Stimulated activated CD4-positive, alpha-beta T cell treated with anti-CD3 and anti-CD28 coated beads, Interleukin-1b, Interleukin-23, amount 100 ng/mL, for 48 hours (primary cell): ENCODE measurements around the gene RAD9A.

Experiments
- DNase-seq: peaks from one replicate; pipeline ENCODE4 v3.0.0-alpha.2; 2020

RAD9A gene

DNA sequence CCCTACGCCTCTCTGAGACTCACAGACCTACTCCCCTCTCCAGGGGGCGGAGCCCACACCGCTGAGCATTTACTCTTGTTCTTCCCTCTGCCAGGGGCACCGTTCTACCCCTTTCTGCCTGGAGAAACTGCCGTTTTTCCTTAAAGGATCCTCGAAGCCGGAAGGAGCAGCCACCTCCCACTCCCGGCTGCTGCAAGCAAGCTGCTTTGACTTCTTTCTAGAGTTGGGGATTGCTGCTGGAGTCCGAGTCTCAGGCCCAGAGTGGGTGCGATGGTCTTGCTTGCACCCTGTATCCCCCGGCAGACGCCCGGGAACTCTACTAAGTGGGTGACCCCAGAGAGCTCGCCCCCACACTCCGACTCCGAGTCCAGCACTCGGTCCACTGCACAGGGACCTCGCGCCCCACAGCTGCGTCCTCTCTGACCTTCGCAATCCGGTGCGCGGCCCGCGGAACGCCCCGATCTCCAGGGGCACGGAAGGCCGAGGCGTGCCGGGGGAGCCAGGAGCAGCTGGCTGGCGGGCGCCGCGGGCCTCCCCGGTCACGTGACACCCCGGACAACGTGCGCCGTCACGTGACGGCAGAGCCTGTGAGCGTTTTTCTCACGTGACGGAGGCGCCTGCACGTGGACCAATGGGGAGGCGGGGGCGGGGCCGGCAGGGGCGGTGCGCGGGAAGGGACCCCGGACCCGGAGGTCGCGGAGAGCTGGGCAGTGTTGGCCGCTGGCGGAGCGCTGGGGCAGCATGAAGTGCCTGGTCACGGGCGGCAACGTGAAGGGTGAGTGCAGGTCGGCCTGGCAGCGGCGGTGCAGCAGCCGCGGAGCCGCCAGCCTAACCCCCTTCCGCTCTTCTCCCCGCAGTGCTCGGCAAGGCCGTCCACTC lies at the start of gene RAD9A:
TSS of gene RAD9A (plus strand) at position 683 of the 879 bp plus-strand sequence. CDS start at position 742, 59 bp downstream.
- peak; percentile 92 for DNase-seq

DNA sequence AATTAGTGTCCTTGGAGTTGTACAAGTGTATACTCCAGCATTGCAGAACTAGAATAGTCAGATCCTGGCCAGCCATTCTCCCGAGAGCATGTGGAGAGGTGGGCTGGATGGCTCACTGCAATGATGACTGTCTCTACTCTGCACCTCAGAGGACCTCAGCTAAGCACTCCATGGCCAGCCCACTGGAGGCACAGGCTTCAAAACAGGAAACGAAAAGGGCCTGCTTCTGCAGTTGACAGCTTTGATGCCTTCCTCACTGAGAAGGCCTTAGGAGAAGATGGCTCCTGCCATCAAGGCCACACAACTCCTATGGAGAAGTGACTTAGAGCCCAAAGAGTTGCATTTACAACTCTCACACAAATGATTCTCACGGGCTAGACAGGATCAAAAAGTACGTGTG lies 47.5 kb upstream of the RAD9A start:
- DNase-seq, result no peak

DNA sequence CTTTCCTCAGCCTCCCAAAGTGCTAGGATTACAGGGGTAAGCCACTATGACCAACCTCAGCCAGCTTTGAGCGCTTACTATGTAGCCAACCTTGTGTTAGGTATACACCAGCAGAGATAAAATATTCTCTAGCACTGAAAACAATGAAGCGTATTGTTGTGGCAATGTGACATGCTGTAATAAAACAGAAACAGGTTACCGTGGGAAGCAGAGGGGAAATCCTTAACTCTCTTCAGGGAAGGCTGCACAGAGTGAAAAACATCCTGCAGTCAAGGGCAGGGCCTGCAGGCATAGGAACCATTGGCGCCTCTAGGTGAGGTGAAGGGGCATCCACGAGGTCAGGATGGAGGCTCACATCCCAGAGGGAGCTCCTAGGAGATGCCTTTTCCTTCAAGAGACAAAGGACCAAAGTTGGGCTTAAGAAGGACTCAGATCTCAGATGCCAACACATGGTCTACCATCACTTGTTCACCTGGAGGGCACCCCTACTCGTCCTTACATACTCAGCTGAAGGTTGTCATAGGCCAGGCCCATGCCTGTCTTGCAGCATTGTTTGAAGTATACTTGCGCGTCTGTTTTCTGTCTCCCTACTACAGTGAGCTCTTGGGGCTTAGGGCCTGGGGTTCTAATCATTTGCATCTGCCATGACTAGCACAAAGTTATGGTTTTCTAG lies 46.4 kb upstream of the RAD9A start:
- no peak for DNase-seq

- no peak for DNase-seq
These were observed 45.6 kb upstream of the RAD9A start for GRCh38 chr11:67345920-67346819.

- no peak for DNase-seq
These were observed 43.6 kb upstream of the RAD9A start for GRCh38 chr11:67347964-67348749.

GRCh38 chr11:67349036-67349435 lies 42.8 kb upstream of the RAD9A start:
- no peak for DNase-seq

DNA sequence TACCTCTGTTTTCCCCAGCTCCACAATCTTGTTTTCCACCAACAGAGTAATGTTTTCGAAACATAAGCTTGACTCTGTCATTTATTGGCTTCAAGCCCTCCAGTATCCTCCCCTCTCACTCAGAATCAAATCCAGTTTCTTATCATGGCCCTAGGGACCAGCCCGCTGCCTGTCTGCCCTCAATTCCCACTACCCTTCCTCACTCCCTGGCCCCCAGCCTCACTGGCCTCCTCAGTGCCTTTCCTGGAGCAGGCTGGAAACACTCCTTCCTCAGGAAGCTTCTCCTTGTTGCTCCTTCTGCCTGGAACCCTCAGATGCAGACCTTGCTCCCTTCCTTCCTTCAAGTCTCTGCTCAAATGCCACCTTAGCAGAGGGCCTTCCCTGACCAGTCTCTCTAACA lies 42.3 kb upstream of the RAD9A start:
- no peak for DNase-seq

- DNase-seq, result no peak
These were observed 41.8 kb upstream of the RAD9A start for GRCh38 chr11:67349928-67350465.

GRCh38 chr11:67351275-67352005 lies 40.3 kb upstream of the RAD9A start:
- peak; percentile 56 for DNase-seq

DNA sequence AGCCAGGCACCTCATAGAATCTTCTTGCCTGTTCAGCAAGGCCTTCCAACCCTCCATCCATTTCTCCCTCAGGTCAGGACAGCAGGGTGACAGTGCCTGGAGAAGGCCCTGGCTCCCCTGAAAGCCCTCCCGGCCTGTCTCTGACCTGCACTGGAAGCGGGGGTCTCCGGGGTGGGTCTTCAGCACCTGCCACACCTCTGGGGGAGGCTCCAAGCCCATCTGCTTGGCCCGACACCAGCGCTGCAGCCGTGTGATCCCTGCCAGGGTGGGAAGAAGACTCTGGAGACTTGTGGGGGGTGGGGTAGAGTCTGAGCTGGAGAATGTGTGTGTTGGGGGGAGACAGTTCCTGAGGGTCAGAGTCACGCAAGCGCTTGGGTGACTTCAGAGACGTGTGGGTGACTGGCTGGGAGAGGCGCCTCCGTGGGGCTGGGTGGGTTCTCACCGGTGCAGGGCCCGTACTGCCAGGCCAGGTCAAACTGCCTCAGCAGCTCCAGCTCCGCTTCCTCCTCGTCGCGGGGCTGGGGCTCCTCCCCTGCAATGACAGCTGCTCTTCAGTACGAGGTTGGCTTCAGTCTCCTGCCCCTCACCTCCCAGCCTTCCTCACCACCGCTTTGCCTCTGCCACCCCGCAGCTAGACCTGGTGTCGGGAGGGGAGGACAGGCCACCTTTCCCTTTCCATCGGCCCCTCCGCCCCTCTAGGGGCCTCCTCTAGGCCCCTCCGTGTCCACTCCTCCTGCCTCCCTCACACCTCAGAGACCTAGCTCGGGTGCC lies 39.1 kb upstream of the RAD9A start:
- DNase-seq, result no peak

- peak; percentile 95 for DNase-seq
These were observed 38.3 kb upstream of the RAD9A start, which contains the start of gene POLD4 for GRCh38 chr11:67353317-67354074. Gene POLD4, minus strand, starts transcription at chr11:67353546. Its CDS starts 147 bp downstream, at chr11:67353399.

GRCh38 chr11:67354075-67355022 lies 37.4 kb upstream of the RAD9A start:
- DNase-seq, result no peak

- DNase-seq, result no peak
These were observed 36.6 kb upstream of the RAD9A start for GRCh38 chr11:67355023-67355793.

GRCh38 chr11:67355794-67356386 lies 35.9 kb upstream of the RAD9A start:
- no peak for DNase-seq

GRCh38 chr11:67356387-67356863 lies 35.4 kb upstream of the RAD9A start:
- DNase-seq, result no peak

GRCh38 chr11:67356864-67357561 lies 34.8 kb upstream of the RAD9A start:
- DNase-seq, result peak; percentile 70
